Fibroblast of lung (primary cell): Measurements from ENCODE around the gene MPG. TPM values are rescaled to one million over a fixed set of nuclear protein-coding genes. Genes with fewer than 3 reads are reported as not detected.

Experiments
- DNase-seq, 2 donors: peaks; one replicate each; pipeline versions ENCODE4 v3.0.0 to v3.0.0-alpha.2; 2010; ENCODE audit warnings: low read depth in 2 of 2
- H2AFZ ChIP-seq: 2 replicates; pipeline ENCODE4 v1.5.1; 2012; ENCODE audit warnings: low read length, control low read depth, inconsistent platforms
- H3K27ac ChIP-seq: 2 replicates; pipeline ENCODE4 v1.5.1; 2011; ENCODE audit warnings: low read length, control low read depth; ENCODE audit not compliant: insufficient read depth
- H3K27me3 ChIP-seq: 2 replicates; pipeline ENCODE4 v1.5.1; 2011; ENCODE audit warnings: mild to moderate bottlenecking, low read length; ENCODE audit not compliant: control insufficient read depth, insufficient read depth
- H3K36me3 ChIP-seq: 2 replicates; pipeline ENCODE4 v1.5.1; 2011; ENCODE audit warnings: low read length; ENCODE audit not compliant: control insufficient read depth, insufficient read depth
- H3K4me1 ChIP-seq: 2 replicates; pipeline ENCODE4 v1.5.1; 2011; ENCODE audit warnings: low read length; ENCODE audit not compliant: control insufficient read depth, insufficient read depth; ENCODE audit errors: extremely low read depth
- H3K4me2 ChIP-seq: 2 replicates; pipeline ENCODE4 v1.5.1; 2011; ENCODE audit warnings: low read length, control low read depth; ENCODE audit not compliant: insufficient read depth; ENCODE audit errors: extremely low read depth
- H3K4me3 ChIP-seq, 4 experiments: fragments of 200-600 bp in 1 of 4; sonication (generic) in 1 of 4; replicated peaks in 1 of 4; 2 replicates each; pipeline ENCODE4 v1.5.1; 2011 to 2016; ENCODE audit warnings: low read length in 4 of 4, low read depth in 3 of 4, mild to moderate bottlenecking in 3 of 4, control low read depth in 2 of 4, inconsistent platforms in 1 of 4, mixed read lengths in 1 of 4; ENCODE audit not compliant: insufficient read depth in 1 of 4; ENCODE audit errors: control extremely low read depth in 1 of 4
- H3K79me2 ChIP-seq: 2 replicates; pipeline ENCODE4 v1.5.1; 2012; ENCODE audit warnings: mild to moderate bottlenecking, low read length, inconsistent platforms; ENCODE audit not compliant: control insufficient read depth, insufficient read depth
- H3K9ac ChIP-seq: 2 replicates; pipeline ENCODE4 v1.5.1; 2011; ENCODE audit warnings: mild to moderate bottlenecking, low read length, control low read depth; ENCODE audit not compliant: insufficient read depth
- H3K9me3 ChIP-seq: 2 replicates; pipeline ENCODE4 v1.5.1; 2012; ENCODE audit warnings: low read depth, low read length; ENCODE audit not compliant: control insufficient read depth, insufficient read depth
- H4K20me1 ChIP-seq: 2 replicates; pipeline ENCODE4 v1.5.1; 2011; ENCODE audit warnings: low read length; ENCODE audit not compliant: control insufficient read depth, insufficient read depth; ENCODE audit errors: extremely low read depth
- EZH2 ChIP-seq: IDR thresholded peaks from 2 replicates; pipeline ENCODE4 v1.5.1; 2012; ENCODE audit warnings: low read length, control low read depth, mild to moderate bottlenecking; ENCODE audit errors: missing control alignments
- polyA plus RNA-seq, 2 donors: library from polyadenylated mRNA; depleted of rRNA in 1 of 2; stranded (reverse) in 1 of 2; unstranded in 1 of 2; fragments of >200 nt; gene quantifications; 2 replicates each; pipeline ENCODE4 v1.2.1, GENCODE V29; 2011 to 2012; ENCODE audit warnings: missing spikeins in 1 of 2
- total RNA-seq: library from RNA; depleted of rRNA; stranded (reverse); fragments of >200 nt; gene quantifications from 2 replicates; pipeline ENCODE4 v1.2.1, GENCODE V29; 2014
- TF ChIP-seq, protein P1 (sequence below), 2 donors: IDR thresholded peaks in 1 of 2; conservative IDR thresholded peaks in 1 of 2; 1 replicate in 1 of 2; 2 replicates in 1 of 2; pipeline ENCODE4 v1.5.1; 2011 to 2012; ENCODE audit warnings: low read length in 2 of 2, control low read depth in 1 of 2, inconsistent platforms in 1 of 2, low read depth in 1 of 2, mild to moderate bottlenecking in 1 of 2

The MPG gene
- total and polyA plus RNA-seq, 2 donors (not counting 1 experiment from before 2014, with no cell fraction given): 45.4 to 268 TPM

- peak in 1 of 2 donors; percentile 61 for DNase-seq
- Histone ChIP-seq H3K4me3 (no peak overlapping the region), H3K27me3 (no peaks in the 10 kb centered on the region), H3K27ac (peak overlapping the region; percentile 76), H3K4me1 (peaks cover 56% of the 10 kb centered on the region), H3K9ac (peak overlapping the region; percentile 37), H4K20me1 (no peaks in the 10 kb centered on the region), H2AFZ (no peak overlapping the region), H3K4me2 (peak overlapping the region; percentile 58), H3K9me3 (no peaks in the 10 kb centered on the region), H3K36me3 (peaks cover 14% of the 10 kb centered on the region), H3K79me2 (peaks cover 76% of the 10 kb centered on the region)
- TF ChIP-seq, protein P1, sequence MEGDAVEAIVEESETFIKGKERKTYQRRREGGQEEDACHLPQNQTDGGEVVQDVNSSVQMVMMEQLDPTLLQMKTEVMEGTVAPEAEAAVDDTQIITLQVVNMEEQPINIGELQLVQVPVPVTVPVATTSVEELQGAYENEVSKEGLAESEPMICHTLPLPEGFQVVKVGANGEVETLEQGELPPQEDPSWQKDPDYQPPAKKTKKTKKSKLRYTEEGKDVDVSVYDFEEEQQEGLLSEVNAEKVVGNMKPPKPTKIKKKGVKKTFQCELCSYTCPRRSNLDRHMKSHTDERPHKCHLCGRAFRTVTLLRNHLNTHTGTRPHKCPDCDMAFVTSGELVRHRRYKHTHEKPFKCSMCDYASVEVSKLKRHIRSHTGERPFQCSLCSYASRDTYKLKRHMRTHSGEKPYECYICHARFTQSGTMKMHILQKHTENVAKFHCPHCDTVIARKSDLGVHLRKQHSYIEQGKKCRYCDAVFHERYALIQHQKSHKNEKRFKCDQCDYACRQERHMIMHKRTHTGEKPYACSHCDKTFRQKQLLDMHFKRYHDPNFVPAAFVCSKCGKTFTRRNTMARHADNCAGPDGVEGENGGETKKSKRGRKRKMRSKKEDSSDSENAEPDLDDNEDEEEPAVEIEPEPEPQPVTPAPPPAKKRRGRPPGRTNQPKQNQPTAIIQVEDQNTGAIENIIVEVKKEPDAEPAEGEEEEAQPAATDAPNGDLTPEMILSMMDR (conservative IDR thresholded peaks at IDR 0.05 in 1 of 2, IDR thresholded peaks at IDR 0.05 in 1 of 2; ENCODE audit: low read depth in 1 of 2, low read length in 2 of 2): no peak
- TF ChIP-seq EZH2: no peak
These were observed 9.9 kb upstream of the MPG start for GRCh38 chr16:67884-68789.

GRCh38 chr16:69181-69580, 8.8 kb upstream of the MPG start:
- Histone ChIP-seq H3K4me3 (no peak overlapping the region), H3K27me3 (no peaks in the 10 kb centered on the region), H2AFZ (no peak overlapping the region), H3K9ac (no peak overlapping the region), H4K20me1 (no peaks in the 10 kb centered on the region), H3K79me2 (peaks cover 73% of the 10 kb centered on the region), H3K4me2 (peak overlapping the region; percentile 51), H3K9me3 (no peaks in the 10 kb centered on the region), H3K36me3 (peaks cover 6% of the 10 kb centered on the region), H3K27ac (peak overlapping the region; percentile 76), H3K4me1 (peaks cover 60% of the 10 kb centered on the region)
- no peak for TF ChIP-seq EZH2
- TF ChIP-seq, protein P1 (conservative IDR thresholded peaks at IDR 0.05 in 1 of 2, IDR thresholded peaks at IDR 0.05 in 1 of 2; ENCODE audit: low read depth in 1 of 2, low read length in 2 of 2): no peak
- DNase-seq: no peak

- Histone ChIP-seq H3K4me3 (peak overlapping the region; percentile 62 to 82 (median 78)), H3K27me3 (no peaks in the 10 kb centered on the region), H4K20me1 (no peaks in the 10 kb centered on the region), H3K4me2 (peak overlapping the region; percentile 93), H3K36me3 (peaks cover 2% of the 10 kb centered on the region), H3K9me3 (no peaks in the 10 kb centered on the region), H3K27ac (peak overlapping the region; percentile 76), H3K79me2 (peaks cover 58% of the 10 kb centered on the region), H3K4me1 (peaks cover 71% of the 10 kb centered on the region), H2AFZ (no peak overlapping the region), H3K9ac (peak overlapping the region; percentile 90)
- TF ChIP-seq, protein P1 (conservative IDR thresholded peaks at IDR 0.05 in 1 of 2, IDR thresholded peaks at IDR 0.05 in 1 of 2; ENCODE audit: low read depth in 1 of 2, low read length in 2 of 2): no peak
- no peak for TF ChIP-seq EZH2
- DNase-seq: no peak
These were observed 6.8 kb upstream of the MPG start for GRCh38 chr16:71210-71539.
